DMS53 treated with DMSO at 0.1 percent for 48 hours (cell line): ENCODE results near the gene ADPRHL1.
"Not testable (repeated sequence)": the region's sequence is repeated elsewhere in the genome, so short reads cannot be mapped to it uniquely, and the experiment has no call there.

Experiments used
- DNase-seq: peaks from one replicate; lab custom pipeline; 2025; ENCODE audit not compliant: unreplicated experiment; lab: John Stamatoyannopoulos, UW

The ADPRHL1 gene

GRCh38 chr13:113403255-113404104 lies 49.8 kb downstream of the ADPRHL1 start:
- no peak for DNase-seq

- DNase-seq = no peak
Observed at GRCh38 chr13:113402471-113403254, 50.6 kb downstream of the ADPRHL1 start.

GRCh38 chr13:113401452-113402415 lies 51.6 kb downstream of the ADPRHL1 start:
- DNase-seq = no peak

GRCh38 chr13:113400621-113401451 lies 52.5 kb downstream of the ADPRHL1 start:
- DNase-seq = no peak

DNA sequence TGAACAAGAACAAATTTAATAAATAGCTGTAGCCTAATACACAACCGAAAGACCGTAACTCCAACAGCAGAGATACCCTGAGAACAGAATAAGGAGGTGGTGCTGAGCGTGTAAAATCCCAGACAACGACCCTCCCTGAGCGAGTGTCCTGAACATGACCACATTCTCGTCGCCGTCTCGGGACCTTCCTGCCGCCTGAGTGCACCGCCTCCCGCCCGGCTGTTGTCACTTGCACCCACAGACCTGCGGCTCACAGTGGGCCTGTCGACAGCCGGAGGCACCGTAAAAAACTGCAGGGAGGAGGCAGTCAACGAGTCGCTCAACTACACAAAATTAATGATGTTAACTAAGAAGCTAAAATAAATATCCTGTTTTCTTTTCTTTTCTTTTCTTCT lies 53.5 kb downstream of the ADPRHL1 start:
- DNase-seq = no peak

- DNase-seq = no peak
Observed at GRCh38 chr13:113398963-113399754, 54.1 kb downstream of the ADPRHL1 start.

DNA sequence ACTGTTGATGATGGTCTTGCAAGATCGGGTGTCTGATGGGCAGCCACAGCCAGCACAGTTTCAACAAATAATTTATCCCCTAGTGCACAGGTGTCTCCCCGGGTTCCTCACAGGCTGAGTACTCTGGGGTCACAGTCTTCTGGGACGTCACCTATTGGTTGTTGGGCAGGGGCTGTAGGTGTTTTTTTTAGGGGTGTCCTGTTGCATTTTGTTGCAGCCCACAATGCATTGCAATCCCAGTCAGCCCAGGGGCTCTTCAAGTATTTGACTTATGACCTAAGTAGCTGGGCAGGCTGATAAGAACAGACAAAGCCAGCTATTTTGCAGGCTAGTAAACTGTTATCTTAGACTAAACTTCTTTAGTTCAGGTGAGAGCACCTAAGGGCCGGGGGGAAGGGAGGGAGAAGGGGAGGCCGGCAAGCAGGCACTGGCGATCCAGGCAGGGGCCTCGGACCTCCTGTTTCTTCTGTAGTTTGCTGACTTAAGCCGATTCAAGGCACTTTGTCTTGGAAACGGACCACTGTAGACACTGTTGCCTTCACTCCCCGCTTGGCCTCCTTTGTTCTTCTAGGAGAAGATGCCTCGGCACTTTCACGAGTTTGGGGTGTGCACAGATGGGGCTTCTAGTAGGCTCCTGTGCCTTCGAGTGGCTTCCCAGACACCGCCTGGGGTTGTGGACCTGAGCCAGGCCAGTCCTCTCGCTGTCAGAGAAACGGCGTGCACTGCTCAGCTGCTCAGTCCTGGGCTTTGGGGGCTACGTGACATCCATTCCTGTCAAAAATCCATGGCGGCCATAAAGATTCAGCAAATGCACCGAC lies 55.5 kb downstream of the ADPRHL1 start:
- no peak for DNase-seq

GRCh38 chr13:113394339-113394640 lies 59.0 kb downstream of the ADPRHL1 start:
- no peak for DNase-seq

GRCh38 chr13:113393563-113394338 lies 59.5 kb downstream of the ADPRHL1 start:
- peak; percentile 15 for DNase-seq

GRCh38 chr13:113393226-113393562 lies 60.1 kb downstream of the ADPRHL1 start:
- DNase-seq = no peak

GRCh38 chr13:113390874-113391497 lies 62.3 kb downstream of the ADPRHL1 start:
- DNase-seq = no peak

- not testable (repeated sequence) for DNase-seq
Observed at GRCh38 chr13:113389586-113389985, 63.7 kb downstream of the ADPRHL1 start.

DNA sequence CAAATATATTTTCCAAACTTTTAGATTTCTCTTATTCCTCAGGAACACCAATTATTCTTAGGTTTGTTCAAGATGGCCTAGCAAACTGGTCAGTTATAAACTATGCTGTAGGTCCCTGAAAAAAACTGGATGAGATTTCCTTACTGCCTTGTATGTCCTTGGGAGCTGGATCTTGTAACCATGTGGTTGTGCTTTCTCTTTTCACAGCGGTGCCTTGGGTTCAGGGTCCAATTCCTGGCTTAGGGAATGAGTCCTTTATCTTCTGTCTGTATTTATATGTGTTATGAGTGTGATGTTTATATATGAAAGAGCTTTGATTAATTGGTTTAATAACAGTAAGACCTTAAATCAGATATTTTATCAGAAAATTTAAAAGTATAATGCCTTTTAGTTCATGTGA lies 65.9 kb downstream of the ADPRHL1 start:
- no peak for DNase-seq

DNA sequence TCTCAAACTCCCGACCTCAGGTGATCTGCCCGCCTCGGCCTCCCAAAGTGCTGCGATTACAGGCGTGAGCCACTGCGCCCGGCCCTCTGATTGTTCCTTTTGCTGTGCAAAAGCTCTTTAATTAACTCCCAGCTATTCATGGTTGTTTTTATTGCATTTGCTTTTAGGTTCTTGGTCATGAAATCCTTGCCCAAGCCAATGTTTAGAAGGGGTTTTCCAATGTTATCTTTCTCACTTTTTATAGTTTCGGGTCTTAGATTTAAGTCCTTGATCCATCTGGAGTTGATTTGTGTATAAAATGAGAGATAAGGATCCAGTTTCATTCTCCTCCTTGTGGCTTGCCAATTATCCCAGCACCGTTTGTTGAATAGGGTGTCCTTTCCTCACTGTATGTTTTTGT lies 70.2 kb downstream of the ADPRHL1 start:
- DNase-seq = no peak

DNA sequence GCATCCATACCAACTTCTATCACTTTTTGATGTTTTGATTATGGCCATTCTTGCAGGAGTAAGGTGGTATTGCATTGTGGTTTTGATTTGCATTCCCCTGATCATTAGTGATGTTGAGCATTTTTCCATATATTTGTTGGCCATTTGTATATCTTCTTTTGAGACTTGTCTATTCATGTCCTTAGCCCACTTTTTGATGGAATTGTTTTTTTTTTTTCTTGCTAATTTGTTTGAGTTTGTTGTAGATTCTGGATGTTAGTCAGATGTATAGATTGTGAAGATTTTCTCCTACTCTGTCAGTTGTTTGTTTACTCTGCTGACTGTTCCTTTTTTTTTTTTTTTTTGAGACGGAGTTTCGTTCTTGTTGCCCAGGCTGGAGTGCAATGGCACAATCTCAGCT lies 70.7 kb downstream of the ADPRHL1 start:
- not testable (repeated sequence) for DNase-seq

GRCh38 chr13:113378825-113379224 lies 74.5 kb downstream of the ADPRHL1 start:
- no peak for DNase-seq

GRCh38 chr13:113374511-113375175 lies 78.6 kb downstream of the ADPRHL1 start:
- no peak for DNase-seq
